ENCODE data around the gene SURF2. TPM values are rescaled to one million over a fixed set of nuclear protein-coding genes. Genes with fewer than 3 reads are reported as not detected.

Gene SURF2
- total RNA-seq, 1 experiment from 2014 or later, result 103 TPM

- H3K4me2 ChIP-seq (ENCODE audit: low read length), result no peak overlapping the region
- H4K20me1 ChIP-seq (ENCODE audit: low read length), result no peaks in the 10 kb centered on the region
- H3K9ac ChIP-seq (ENCODE audit: low read length), result no peak overlapping the region
- H3K9me2 ChIP-seq (replicated peaks; ENCODE audit: low read length), result no peaks in the 10 kb centered on the region
- POLR2A ChIA-PET (ENCODE audit: unreplicated experiment), result no interaction called here
- H3K27ac ChIP-seq (ENCODE audit: low read length), result no peak overlapping the region
- CTCF ChIA-PET, result no interaction called here
- TF ChIP-seq CTCF (conservative IDR thresholded peaks at IDR 0.05; ENCODE audit: low read depth, low read length) (0 out of 2 replicates have a peak, but pooled peaks have one; percentile 23), EZH2phosphoT487 (IDR thresholded peaks at IDR 0.05; ENCODE audit: borderline replicate concordance, low read length) (no peak)
- no peaks in the 10 kb centered on the region; the same call in 1 of the 2 replicates for H3K36me3 ChIP-seq (ENCODE audit: low read depth, low read length)
- peaks cover 4% of the 10 kb centered on the region for H3K4me1 ChIP-seq (ENCODE audit: insufficient read depth, low read length)
- no peak overlapping the region for H2AFZ ChIP-seq (ENCODE audit: low read length)
- no peaks in the 10 kb centered on the region for H3F3A ChIP-seq (ENCODE audit: low read length, unreplicated experiment)
- DNase-seq (no peak), ATAC-seq (no peak)
- H3K27me3 ChIP-seq (ENCODE audit: low read length), result no peaks in the 10 kb centered on the region
- no peak overlapping the region for H3K4me3 ChIP-seq (ENCODE audit: low read length)
- H3K9me3 ChIP-seq (ENCODE audit: low read length), result no peaks in the 10 kb centered on the region
- H3K79me2 ChIP-seq (ENCODE audit: low read length), result peaks cover 21% of the 10 kb centered on the region
- no TSS peak for BruUV-seq (replicated peaks)
- intact Hi-C loops (cut with micrococcal nuclease), result no loop called here
Measured at GRCh38 chr9:133342570-133342969, 13.8 kb upstream of the SURF2 start.

GRCh38 chr9:133344071-133344470 lies 12.3 kb upstream of the SURF2 start:
- H3K9ac ChIP-seq (ENCODE audit: low read length), result no peak overlapping the region
- peaks cover 7% of the 10 kb centered on the region for H3K36me3 ChIP-seq (ENCODE audit: low read depth, low read length)
- H2AFZ ChIP-seq (ENCODE audit: low read length), result no peak overlapping the region
- H3F3A ChIP-seq (ENCODE audit: low read length, unreplicated experiment), result no peaks in the 10 kb centered on the region
- BruUV-seq (replicated peaks), result no TSS peak
- peaks cover 34% of the 10 kb centered on the region for H3K79me2 ChIP-seq (ENCODE audit: low read length)
- no peak overlapping the region for H3K4me2 ChIP-seq (ENCODE audit: low read length)
- peaks cover 4% of the 10 kb centered on the region for H4K20me1 ChIP-seq (ENCODE audit: low read length)
- H3K4me3 ChIP-seq (ENCODE audit: low read length), result no peak overlapping the region
- TF ChIP-seq EZH2phosphoT487 (IDR thresholded peaks at IDR 0.05; ENCODE audit: borderline replicate concordance, low read length), result no peak
- TF ChIP-seq EZH2 (IDR thresholded peaks at IDR 0.05; ENCODE audit: low read length, unreplicated experiment), result no peak
- no peak for TF ChIP-seq CTCF (conservative IDR thresholded peaks at IDR 0.05; ENCODE audit: low read depth, low read length)
- no peaks in the 10 kb centered on the region for H3K9me2 ChIP-seq (replicated peaks; ENCODE audit: low read length)
- CTCF ChIA-PET, result no interaction called here
- H3K4me1 ChIP-seq (ENCODE audit: insufficient read depth, low read length), result peaks cover 4% of the 10 kb centered on the region
- no peak overlapping the region for H3K27ac ChIP-seq (ENCODE audit: low read length)
- H3K9me3 ChIP-seq (ENCODE audit: low read length), result no peaks in the 10 kb centered on the region
- POLR2A ChIA-PET (ENCODE audit: unreplicated experiment), result no interaction called here
- intact Hi-C loops (cut with micrococcal nuclease), result no loop called here
- ATAC-seq, result no peak
- no peaks in the 10 kb centered on the region for H3K27me3 ChIP-seq (ENCODE audit: low read length)
- no peak for DNase-seq

- intact Hi-C loops (cut with micrococcal nuclease), result no loop called here
- Histone ChIP-seq H3K9ac (ENCODE audit: low read length) (no peak overlapping the region), H3F3A (ENCODE audit: low read length, unreplicated experiment) (no peaks in the 10 kb centered on the region), H3K36me3 (ENCODE audit: low read depth, low read length) (peaks cover 16% of the 10 kb centered on the region), H3K4me1 (ENCODE audit: insufficient read depth, low read length) (peaks cover 13% of the 10 kb centered on the region), H3K4me3 (ENCODE audit: low read length) (no peak overlapping the region), H3K27ac (ENCODE audit: low read length) (no peak overlapping the region), H3K9me3 (ENCODE audit: low read length) (no peaks in the 10 kb centered on the region), H3K4me2 (ENCODE audit: low read length) (no peak overlapping the region), H2AFZ (ENCODE audit: low read length) (no peak overlapping the region), H4K20me1 (ENCODE audit: low read length) (peaks cover 13% of the 10 kb centered on the region), H3K9me2 (replicated peaks; ENCODE audit: low read length) (no peaks in the 10 kb centered on the region), H3K27me3 (ENCODE audit: low read length) (no peaks in the 10 kb centered on the region), H3K79me2 (ENCODE audit: low read length) (peaks cover 43% of the 10 kb centered on the region)
- TF ChIP-seq EZH2phosphoT487 (IDR thresholded peaks at IDR 0.05; ENCODE audit: borderline replicate concordance, low read length), result no peak
- no peak for TF ChIP-seq CTCF (conservative IDR thresholded peaks at IDR 0.05; ENCODE audit: low read depth, low read length)
- no peak for TF ChIP-seq EZH2 (IDR thresholded peaks at IDR 0.05; ENCODE audit: low read length, unreplicated experiment)
- no peak for DNase-seq
- CTCF ChIA-PET, result no interaction called here
- BruUV-seq (replicated peaks), result no TSS peak
- POLR2A ChIA-PET (ENCODE audit: unreplicated experiment), result no interaction called here
- no peak for ATAC-seq
Measured at GRCh38 chr9:133344979-133345378, 11.4 kb upstream of the SURF2 start.
